SK-N-SH (cell line): ENCODE data around the gene RUFY2. TPM values are rescaled to one million over a fixed set of nuclear protein-coding genes. Genes with fewer than 3 reads are reported as not detected.
A peak's percentile ranks its signal among the peaks of the same experiment; 100 is the strongest.

ENCODE experiments used
- CTCF ChIA-PET: fragments of 300-600, 350-600 bp; formaldehyde crosslinking; extraction: SDS; loops from one replicate; lab custom pipeline; 2021; lab: Yijun Ruan, JAX
- POLR2A ChIA-PET: fragments of 350-600 bp; sonication (Branson Sonifier 250); formaldehyde crosslinking; extraction: SDS; loops from one replicate; lab custom pipeline; 2020; ENCODE audit warnings: antibody characterized with exemption, inconsistent platforms; lab: Yijun Ruan, JAX
- DNase-seq: peaks from one replicate; pipeline ENCODE4 v3.0.0; 2012
- H2AFZ ChIP-seq: fragments of 200-600 bp; sonication (generic); 2 replicates; pipeline ENCODE4 v1.8.1; 2016; ENCODE audit warnings: antibody characterized with exemption, mild to moderate bottlenecking, low read depth
- H3F3A ChIP-seq: fragments of 200-600 bp; sonication (generic); replicated peaks from 2 replicates; pipeline ENCODE3; 2016; ENCODE audit warnings: antibody characterized with exemption, mild to moderate bottlenecking; ENCODE audit not compliant: insufficient read depth
- H3K27ac ChIP-seq, 2 experiments: fragments of 200-500 bp in 1 of 2; fragments of 200-600 bp in 1 of 2; sonication (Bioruptor generic) in 1 of 2; sonication (generic), shearing (Covaris generic) in 1 of 2; 2 replicates each; pipeline versions ENCODE4 v1.5.1 to v1.6.1; 2014 to 2016; ENCODE audit warnings: low read depth in 2 of 2, inconsistent platforms in 1 of 2, low read length in 1 of 2, mild to moderate bottlenecking in 1 of 2, mixed read lengths in 1 of 2
- H3K27me3 ChIP-seq: fragments of 200-600 bp; sonication (generic), shearing (Covaris generic); 2 replicates; pipeline ENCODE4 v1.6.1; 2016; ENCODE audit warnings: mixed run types; ENCODE audit not compliant: insufficient read depth
- H3K36me3 ChIP-seq, 2 experiments: fragments of 200-500 bp in 1 of 2; fragments of 200-600 bp in 1 of 2; sonication (Bioruptor generic) in 1 of 2; sonication (generic) in 1 of 2; replicated peaks in 1 of 2; 2 replicates each; pipeline versions ENCODE3 to v1.5.1; 2014 to 2016; ENCODE audit warnings: low read length in 1 of 2, mild to moderate bottlenecking in 1 of 2; ENCODE audit not compliant: insufficient read depth in 2 of 2, control insufficient read depth in 1 of 2
- H3K4me1 ChIP-seq, 2 experiments: fragments of 200-500 bp in 1 of 2; fragments of 200-600 bp in 1 of 2; sonication (Bioruptor generic) in 1 of 2; sonication (generic), shearing (Covaris generic) in 1 of 2; 2 replicates each; pipeline versions ENCODE4 v1.5.1 to v1.6.1; 2014 to 2016; ENCODE audit warnings: low read depth in 1 of 2, low read length in 1 of 2, mixed run types in 1 of 2; ENCODE audit not compliant: insufficient read depth in 2 of 2, control insufficient read depth in 1 of 2
- H3K4me2 ChIP-seq: fragments of 200-600 bp; sonication (generic), shearing (Covaris generic); 2 replicates; pipeline ENCODE4 v1.6.1; 2017; ENCODE audit warnings: mixed run types
- H3K4me3 ChIP-seq, 2 experiments: fragments of 200-500 bp in 1 of 2; fragments of 200-600 bp in 1 of 2; sonication (Bioruptor generic) in 1 of 2; sonication (generic), shearing (Covaris generic) in 1 of 2; 2 replicates each; pipeline versions ENCODE4 v1.5.1 to v1.8.1; 2014 to 2016; ENCODE audit warnings: low read depth in 2 of 2, inconsistent platforms in 1 of 2, low read length in 1 of 2, mild to moderate bottlenecking in 1 of 2, mixed read lengths in 1 of 2, moderate library complexity in 1 of 2
- H3K79me2 ChIP-seq: fragments of 200-600 bp; sonication (generic); 2 replicates; pipeline ENCODE4 v1.8.1; 2017; ENCODE audit warnings: mild to moderate bottlenecking; ENCODE audit not compliant: insufficient read depth
- H3K9ac ChIP-seq: fragments of 200-600 bp; sonication (generic); 2 replicates; pipeline ENCODE4 v1.6.1; 2017; ENCODE audit warnings: mixed run types
- H3K9me2 ChIP-seq: fragments of 200-600 bp; sonication (generic); 2 replicates; pipeline ENCODE4 v1.6.1; 2017; ENCODE audit warnings: mixed run types
- H3K9me3 ChIP-seq: fragments of 200-600 bp; sonication (generic); 2 replicates; pipeline ENCODE4 v1.6.1; 2017; ENCODE audit warnings: mixed run types, mild to moderate bottlenecking, moderate library complexity
- H4K20me1 ChIP-seq: fragments of 200-600 bp; sonication (generic); 2 replicates; pipeline ENCODE4 v1.6.1; 2017; ENCODE audit warnings: mild to moderate bottlenecking, mixed run types; ENCODE audit not compliant: insufficient read depth
- CHD2 ChIP-seq: fragments of 150-350 bp; IDR thresholded peaks from 2 replicates; pipeline ENCODE4 v1.6.1; 2018; ENCODE audit warnings: low read length; ENCODE audit not compliant: partially characterized antibody
- EZH2phosphoT487 ChIP-seq: fragments of 200-600 bp; sonication (generic); IDR thresholded peaks from 2 replicates; pipeline ENCODE4 v1.6.1; 2017; ENCODE audit warnings: low read depth, mixed run types, mild to moderate bottlenecking, antibody characterized with exemption, moderate library complexity, borderline replicate concordance
- FOXM1 ChIP-seq: IDR thresholded peaks from 2 replicates; pipeline ENCODE4 v1.4.0; 2012; ENCODE audit warnings: low read depth, mild to moderate bottlenecking
- GABPA ChIP-seq: IDR thresholded peaks from 2 replicates; pipeline ENCODE4 v1.4.0; 2012; ENCODE audit warnings: low read depth, mild to moderate bottlenecking
- MAX ChIP-seq: IDR thresholded peaks from 2 replicates; pipeline ENCODE4 v1.4.0; 2012; ENCODE audit warnings: low read depth
- MEF2A ChIP-seq: IDR thresholded peaks from 2 replicates; pipeline ENCODE4 v1.4.0; 2012; ENCODE audit warnings: low read depth, borderline replicate concordance
- NRF1 ChIP-seq: IDR thresholded peaks from 2 replicates; pipeline ENCODE4 v1.6.1; 2012; ENCODE audit warnings: low read depth, mild to moderate bottlenecking, low read length
- PBX3 ChIP-seq: IDR thresholded peaks from 2 replicates; pipeline ENCODE4; 2012
- RCOR1 ChIP-seq: fragments of 150-350 bp; IDR thresholded peaks from 2 replicates; pipeline ENCODE4 v1.6.1; 2017; ENCODE audit warnings: antibody characterized with exemption, low read length
- REST ChIP-seq: IDR thresholded peaks from 2 replicates; pipeline ENCODE4 v1.6.1; 2012; ENCODE audit warnings: mild to moderate bottlenecking, low read depth, low read length, moderate library complexity
- SIN3A ChIP-seq: IDR thresholded peaks from 2 replicates; pipeline ENCODE4 v1.6.1; 2012; ENCODE audit warnings: low read depth, mild to moderate bottlenecking, low read length, moderate library complexity, borderline replicate concordance
- TAF1 ChIP-seq: IDR thresholded peaks from 2 replicates; pipeline ENCODE4 v1.6.1; 2012; ENCODE audit warnings: low read depth, mild to moderate bottlenecking, low read length, moderate library complexity, borderline replicate concordance
- TCF12 ChIP-seq: IDR thresholded peaks from 2 replicates; pipeline ENCODE4 v1.4.0; 2012
- USF2 ChIP-seq: fragments of 150-350 bp; IDR thresholded peaks from 2 replicates; pipeline ENCODE4 v1.6.1; 2017; ENCODE audit warnings: antibody characterized with exemption, low read length, low read depth, borderline replicate concordance
- YY1 ChIP-seq: IDR thresholded peaks from 2 replicates; pipeline ENCODE4 v1.4.0; 2012; ENCODE audit warnings: low read depth, mild to moderate bottlenecking
- ZBTB33 ChIP-seq: IDR thresholded peaks from 2 replicates; pipeline ENCODE4 v1.4.0; 2012; ENCODE audit warnings: low read depth, borderline replicate concordance
- WGBS: methylation state at CpG from one replicate; pipeline ENCODE4 v1.1.6; 2017; ENCODE audit warnings: low lambda C conversion rate; 5-methylcytosine and 5-hydroxymethylcytosine counted together
- polyA plus RNA-seq, 3 experiments: library from polyadenylated mRNA; depleted of rRNA; stranded (reverse); fragments of >200 nt; gene quantifications; 2 replicates each; pipeline ENCODE4 v1.2.3, GENCODE V29; 2012

RUFY2 gene
- polyA plus RNA-seq, 1 of the 3 experiments (the other 2 are of a cell fraction): 6.2 TPM

- TF ChIP-seq NRF1 (no peak), MEF2A (no peak), GABPA (no peak), ZBTB33 (no peak), PBX3 (no peak), YY1 (no peak), TCF12 (no peak), REST (no peak), CHD2 (no peak), RCOR1 (no peak), FOXM1 (no peak)
- TF ChIP-seq, all 33 proteins: peak for 0
Observed at GRCh38 chr10:68336754-68337351, 70.2 kb downstream of the RUFY2 start (continued).

- peaks cover 29% of the 10 kb centered on the region for H3F3A ChIP-seq
- no peak overlapping the region for H2AFZ ChIP-seq
- H3K9me2 ChIP-seq: no peaks in the 10 kb centered on the region
- peaks cover 71% of the 10 kb centered on the region for H4K20me1 ChIP-seq
- H3K9me3 ChIP-seq: no peaks in the 10 kb centered on the region
- 18% methylated on average over 8 of the region's 8 CpGs for WGBS
- peak overlapping the region; percentile 85 to 91 for H3K4me3 ChIP-seq
- peaks cover 41 to 43% of the 10 kb centered on the region in 2 experiments for H3K36me3 ChIP-seq
- peaks cover 85% of the 10 kb centered on the region for H3K79me2 ChIP-seq
- H3K27me3 ChIP-seq: no peaks in the 10 kb centered on the region
- peaks cover 17 to 30% of the 10 kb centered on the region in 2 experiments; a peak in 3 of 4 replicates for H3K4me1 ChIP-seq
- no peak for DNase-seq
- peak overlapping the region; percentile 99 for H3K9ac ChIP-seq
- H3K4me2 ChIP-seq: peak overlapping the region; percentile 76
- CTCF ChIA-PET: interaction anchor here (1.5 to 3.2 kb wide), 4 partner anchors 13 to 122 kb away, joined by 3 to 26 read pairs (median 12); no protein-coding TSS in a partner anchor
- no peak overlapping the region; a peak in 1 of 4 replicates for H3K27ac ChIP-seq
- POLR2A ChIA-PET: no interaction called here
- TF ChIP-seq MAX (no peak), SIN3A (no peak), NRF1 (no peak), EZH2phosphoT487 (no peak), USF2 (no peak), TAF1 (no peak), CHD2 (no peak), REST (no peak)
Observed at GRCh38 chr10:68334672-68335467, 72.2 kb downstream of the RUFY2 start.
